ENCODE measurements around the gene PRR20G. TPM values are rescaled to one million over a fixed set of nuclear protein-coding genes. Genes with fewer than 3 reads are reported as not detected.

The PRR20G gene
- total and polyA plus RNA-seq, 2 donors (not counting 3 experiments of a cell fraction or from before 2014, with no cell fraction given) = not detected

- Histone ChIP-seq H3K4me2 (ENCODE audit: insufficient read depth, low read length) (no peak overlapping the region), H3K4me1 (ENCODE audit: control insufficient read depth, extremely low read depth, insufficient read depth, low read length) (no peaks in the 10 kb centered on the region), H3K9me1 (replicated peaks; ENCODE audit: control insufficient read depth, extremely low read depth, insufficient read depth, low read length) (no peaks in the 10 kb centered on the region), H3K4me3 (replicated peaks in 1 of 3; ENCODE audit: insufficient read depth in 1 of 3, low read depth in 1 of 3, low read length in 3 of 3) (no peak overlapping the region), H3K9me3 (replicated peaks; ENCODE audit: control insufficient read depth, insufficient read depth, low read length) (no peaks in the 10 kb centered on the region), H3K36me3 (ENCODE audit: control insufficient read depth in 2 of 2, extremely low read depth in 1 of 2, insufficient read depth in 2 of 2, low read length in 2 of 2) (no peaks in the 10 kb centered on the region), H4K20me1 (replicated peaks; ENCODE audit: control insufficient read depth, extremely low read depth, insufficient read depth, low read length) (no peaks in the 10 kb centered on the region), H3K27ac (ENCODE audit: insufficient read depth, low read depth, low read length) (no peak overlapping the region), H3K27me3 (ENCODE audit: control insufficient read depth in 2 of 2, insufficient read depth in 2 of 2, low read length in 2 of 2) (no peaks in the 10 kb centered on the region), H3K79me2 (ENCODE audit: control insufficient read depth, insufficient read depth, low read length) (no peaks in the 10 kb centered on the region), H3K9ac (replicated peaks; ENCODE audit: extremely low read depth, insufficient read depth, low read length) (no peak overlapping the region), H2AFZ (ENCODE audit: low read depth, low read length) (no peak overlapping the region)
- no peak for FAIRE-seq
- dilution Hi-C loops (cut with MboI; ENCODE audit: extremely low pct_ligation_motif_present, low sequenced_read_pairs) (no loop called here), intact Hi-C loops (cut with micrococcal nuclease) (no loop called here)
- POLR2A ChIA-PET = no interaction called here
- TF ChIP-seq, protein P1, sequence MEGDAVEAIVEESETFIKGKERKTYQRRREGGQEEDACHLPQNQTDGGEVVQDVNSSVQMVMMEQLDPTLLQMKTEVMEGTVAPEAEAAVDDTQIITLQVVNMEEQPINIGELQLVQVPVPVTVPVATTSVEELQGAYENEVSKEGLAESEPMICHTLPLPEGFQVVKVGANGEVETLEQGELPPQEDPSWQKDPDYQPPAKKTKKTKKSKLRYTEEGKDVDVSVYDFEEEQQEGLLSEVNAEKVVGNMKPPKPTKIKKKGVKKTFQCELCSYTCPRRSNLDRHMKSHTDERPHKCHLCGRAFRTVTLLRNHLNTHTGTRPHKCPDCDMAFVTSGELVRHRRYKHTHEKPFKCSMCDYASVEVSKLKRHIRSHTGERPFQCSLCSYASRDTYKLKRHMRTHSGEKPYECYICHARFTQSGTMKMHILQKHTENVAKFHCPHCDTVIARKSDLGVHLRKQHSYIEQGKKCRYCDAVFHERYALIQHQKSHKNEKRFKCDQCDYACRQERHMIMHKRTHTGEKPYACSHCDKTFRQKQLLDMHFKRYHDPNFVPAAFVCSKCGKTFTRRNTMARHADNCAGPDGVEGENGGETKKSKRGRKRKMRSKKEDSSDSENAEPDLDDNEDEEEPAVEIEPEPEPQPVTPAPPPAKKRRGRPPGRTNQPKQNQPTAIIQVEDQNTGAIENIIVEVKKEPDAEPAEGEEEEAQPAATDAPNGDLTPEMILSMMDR (IDR thresholded peaks at IDR 0.05; ENCODE audit: extremely low read depth in 1 of 2, insufficient read depth in 1 of 2, low read depth in 1 of 2, low read length in 2 of 2) = no peak
- no peak for TF ChIP-seq POLR2A (IDR thresholded peaks at IDR 0.05; ENCODE audit: low read depth, low read length)
- TF ChIP-seq, protein P2, sequence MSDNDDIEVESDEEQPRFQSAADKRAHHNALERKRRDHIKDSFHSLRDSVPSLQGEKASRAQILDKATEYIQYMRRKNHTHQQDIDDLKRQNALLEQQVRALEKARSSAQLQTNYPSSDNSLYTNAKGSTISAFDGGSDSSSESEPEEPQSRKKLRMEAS (IDR thresholded peaks at IDR 0.05; ENCODE audit: insufficient read depth, insufficient read length) = no peak
- TF ChIP-seq MYC (IDR thresholded peaks at IDR 0.05; ENCODE audit: low read depth, low read length) = no peak
- BruUV-seq (replicated peaks) = no TSS peak
- DNase-seq (ENCODE audit: low read depth, low spot score) = no peak
- CTCF ChIA-PET = no interaction called here
These were observed 18.7 kb upstream of the PRR20G start for GRCh38 chr3:127306361-127307111.

DNA sequence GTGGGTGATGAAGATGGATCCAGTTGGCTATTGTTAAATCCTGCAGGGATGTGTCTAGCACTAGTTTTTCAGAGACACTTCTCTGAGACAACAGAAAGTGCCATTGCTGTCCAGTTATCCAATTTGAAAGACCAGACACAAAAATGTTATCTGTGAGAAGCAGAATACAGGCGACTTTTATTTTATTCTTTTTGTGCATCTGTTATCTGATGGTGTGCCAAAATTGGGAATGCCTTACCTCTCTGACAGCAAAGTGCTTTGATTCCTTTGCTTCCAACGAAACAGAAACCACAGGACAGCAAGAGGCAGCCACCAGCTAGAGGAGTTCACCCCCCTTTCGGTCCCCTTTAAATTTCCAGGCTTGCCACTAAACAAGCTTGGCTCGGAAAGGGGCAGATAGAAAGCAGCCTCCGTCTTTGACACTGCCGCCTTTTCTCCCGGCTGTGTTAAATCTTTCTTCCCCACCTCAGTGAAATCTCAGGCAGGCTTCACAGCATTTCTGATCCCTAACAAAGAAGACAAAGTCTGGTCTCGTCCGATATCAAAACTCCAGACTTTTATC, 17.7 kb upstream of the PRR20G start:
- TF ChIP-seq EZH2 (IDR thresholded peaks at IDR 0.05; ENCODE audit: borderline replicate concordance, low read depth, low read length, severe bottlenecking) (no peak), FOS (IDR thresholded peaks at IDR 0.05; ENCODE audit: borderline replicate concordance, insufficient read depth, low read length) (no peak), JUN (IDR thresholded peaks at IDR 0.05; ENCODE audit: borderline replicate concordance, insufficient read depth, insufficient read length, low read depth) (no peak), MYC (IDR thresholded peaks at IDR 0.05; ENCODE audit: low read depth, low read length) (no peak), POLR2AphosphoS5 (IDR thresholded peaks at IDR 0.05; ENCODE audit: insufficient read depth, low read depth, low read length) (no peak), GATA2 (IDR thresholded peaks at IDR 0.05; ENCODE audit: insufficient read depth, insufficient read length, low read depth, low read length) (no peak), POLR2A (IDR thresholded peaks at IDR 0.05; ENCODE audit: low read depth, low read length) (no peak)
- TF ChIP-seq, protein P2 (IDR thresholded peaks at IDR 0.05; ENCODE audit: insufficient read depth, insufficient read length) = no peak
- TF ChIP-seq, protein P1 (IDR thresholded peaks at IDR 0.05; ENCODE audit: extremely low read depth in 1 of 2, insufficient read depth in 1 of 2, low read depth in 1 of 2, low read length in 2 of 2) = no peak
- no peak overlapping the region for H3K4me3 ChIP-seq (replicated peaks in 1 of 3; ENCODE audit: insufficient read depth in 1 of 3, low read depth in 1 of 3, low read length in 3 of 3)
- H3K27ac ChIP-seq (ENCODE audit: insufficient read depth, low read depth, low read length) = no peak overlapping the region
- no peaks in the 10 kb centered on the region for H3K27me3 ChIP-seq (ENCODE audit: control insufficient read depth in 2 of 2, insufficient read depth in 2 of 2, low read length in 2 of 2)
- dilution Hi-C loops (cut with MboI; ENCODE audit: extremely low pct_ligation_motif_present, low sequenced_read_pairs) = no loop called here
- ChIA-PET CTCF (no interaction called here), POLR2A (no interaction called here)
- no peak for FAIRE-seq
- H3K4me1 ChIP-seq (ENCODE audit: control insufficient read depth, extremely low read depth, insufficient read depth, low read length) = no peaks in the 10 kb centered on the region
- DNase-seq (ENCODE audit: low read depth, low spot score) = no peak
- BruUV-seq (replicated peaks) = no TSS peak
- H3K9me3 ChIP-seq (replicated peaks; ENCODE audit: control insufficient read depth, insufficient read depth, low read length) = no peaks in the 10 kb centered on the region
- no peak overlapping the region for H2AFZ ChIP-seq (ENCODE audit: low read depth, low read length)
- H3K9me1 ChIP-seq (replicated peaks; ENCODE audit: control insufficient read depth, extremely low read depth, insufficient read depth, low read length) = no peaks in the 10 kb centered on the region
- H4K20me1 ChIP-seq (replicated peaks; ENCODE audit: control insufficient read depth, extremely low read depth, insufficient read depth, low read length) = no peaks in the 10 kb centered on the region
- intact Hi-C loops (cut with micrococcal nuclease) = no loop called here
- H3K79me2 ChIP-seq (ENCODE audit: control insufficient read depth, insufficient read depth, low read length) = no peaks in the 10 kb centered on the region
- no peak overlapping the region for H3K4me2 ChIP-seq (ENCODE audit: insufficient read depth, low read length)
- no peaks in the 10 kb centered on the region for H3K36me3 ChIP-seq (ENCODE audit: control insufficient read depth in 2 of 2, extremely low read depth in 1 of 2, insufficient read depth in 2 of 2, low read length in 2 of 2)
- H3K9ac ChIP-seq (replicated peaks; ENCODE audit: extremely low read depth, insufficient read depth, low read length) = no peak overlapping the region
